ENCODE data around the gene FKTN. TPM values are rescaled to one million over a fixed set of nuclear protein-coding genes. Genes with fewer than 3 reads are reported as not detected.
A peak's percentile ranks its signal among the peaks of the same experiment; 100 is the strongest.

FKTN gene
- total RNA-seq (2022) (8.6 and 11.8 TPM in 2 replicates), Bru-seq, nascent RNA (percentile 58 among the genes with signal in this experiment), BruChase-seq, experiment 1, labeled RNA remaining after a 6-hour chase (percentile 61 among the genes with signal in this experiment), BruChase-seq, experiment 2, labeled RNA remaining after a 2-hour chase (percentile 50 among the genes with signal in this experiment)
- long read RNA-seq, full-length matches to known transcripts, result 3 of 5 reads
- long read RNA-seq, partial matches to known transcripts, result 0 of 5 reads
- long read RNA-seq, other reads (novel, unspliced or antisense), result 2 of 5 reads

GRCh38 chr9:105557804-105558610 is at the start of gene FKTN:
Gene FKTN, plus strand, starts transcription at chr9:105558131. Its CDS starts 16,902 bp downstream, at chr9:105575033.
- CTCF ChIA-PET, result interaction anchor here (0.5 kb wide), 1 partner anchor 661 kb away, joined by 4 read pairs; no protein-coding TSS in a partner anchor
- Mint-ChIP-seq H3K9me3 (ENCODE audit: low read depth, unreplicated experiment) (peaks cover 13% of the 10 kb centered on the region), H3K36me3 (ENCODE audit: insufficient read depth, unreplicated experiment) (peaks cover 15% of the 10 kb centered on the region), H3K27ac (ENCODE audit: unreplicated experiment) (peak within 1 kb of the TSS; percentile 67), H3K27me3 (ENCODE audit: unreplicated experiment) (no peaks in the 10 kb centered on the region), H3K4me3 (ENCODE audit: low read depth, unreplicated experiment) (peak within 1 kb of the TSS; percentile 83), H3K4me1 (ENCODE audit: low read depth, unreplicated experiment) (peaks cover 9% of the 10 kb centered on the region)
- peak; percentile 74 for DNase-seq
- BruUV-seq (replicated peaks), result no TSS peak
- TF ChIP-seq CTCF (IDR thresholded peaks at IDR 0.05; ENCODE audit: unreplicated experiment), result no peak
- intact Hi-C loops (cut with micrococcal nuclease; ENCODE audit: unreplicated experiment), result no loop called here

- H3K4me1 Mint-ChIP-seq (ENCODE audit: low read depth, unreplicated experiment), result no peaks in the 10 kb centered on the region
- H3K4me3 Mint-ChIP-seq (ENCODE audit: low read depth, unreplicated experiment), result no peak overlapping the region
- CTCF ChIA-PET, result no interaction called here
- TF ChIP-seq CTCF (IDR thresholded peaks at IDR 0.05; ENCODE audit: unreplicated experiment), result no peak
- H3K9me3 Mint-ChIP-seq (ENCODE audit: low read depth, unreplicated experiment), result no peaks in the 10 kb centered on the region
- no peaks in the 10 kb centered on the region for H3K36me3 Mint-ChIP-seq (ENCODE audit: insufficient read depth, unreplicated experiment)
- DNase-seq, result no peak
- no peaks in the 10 kb centered on the region for H3K27me3 Mint-ChIP-seq (ENCODE audit: unreplicated experiment)
- intact Hi-C loops (cut with micrococcal nuclease; ENCODE audit: unreplicated experiment), result no loop called here
- no peak overlapping the region for H3K27ac Mint-ChIP-seq (ENCODE audit: unreplicated experiment)
- BruUV-seq (replicated peaks), result no TSS peak
These were observed 49.4 kb upstream of the FKTN start for GRCh38 chr9:105508530-105508929.

GRCh38 chr9:105510024-105510423 is 47.9 kb upstream of the FKTN start:
- no TSS peak for BruUV-seq (replicated peaks)
- Mint-ChIP-seq H3K4me1 (ENCODE audit: low read depth, unreplicated experiment) (no peaks in the 10 kb centered on the region), H3K27me3 (ENCODE audit: unreplicated experiment) (no peaks in the 10 kb centered on the region), H3K9me3 (ENCODE audit: low read depth, unreplicated experiment) (peaks cover 3% of the 10 kb centered on the region), H3K36me3 (ENCODE audit: insufficient read depth, unreplicated experiment) (no peaks in the 10 kb centered on the region), H3K27ac (ENCODE audit: unreplicated experiment) (no peak overlapping the region), H3K4me3 (ENCODE audit: low read depth, unreplicated experiment) (no peak overlapping the region)
- intact Hi-C loops (cut with micrococcal nuclease; ENCODE audit: unreplicated experiment), result no loop called here
- TF ChIP-seq CTCF (IDR thresholded peaks at IDR 0.05; ENCODE audit: unreplicated experiment), result no peak
- CTCF ChIA-PET, result no interaction called here
- no peak for DNase-seq

GRCh38 chr9:105511446-105511845 is 46.5 kb upstream of the FKTN start:
- no peak for TF ChIP-seq CTCF (IDR thresholded peaks at IDR 0.05; ENCODE audit: unreplicated experiment)
- no peaks in the 10 kb centered on the region for H3K27me3 Mint-ChIP-seq (ENCODE audit: unreplicated experiment)
- DNase-seq, result no peak
- H3K9me3 Mint-ChIP-seq (ENCODE audit: low read depth, unreplicated experiment), result peaks cover 3% of the 10 kb centered on the region
- no peaks in the 10 kb centered on the region for H3K36me3 Mint-ChIP-seq (ENCODE audit: insufficient read depth, unreplicated experiment)
- BruUV-seq (replicated peaks), result no TSS peak
- H3K4me3 Mint-ChIP-seq (ENCODE audit: low read depth, unreplicated experiment), result no peak overlapping the region
- H3K4me1 Mint-ChIP-seq (ENCODE audit: low read depth, unreplicated experiment), result no peaks in the 10 kb centered on the region
- H3K27ac Mint-ChIP-seq (ENCODE audit: unreplicated experiment), result no peak overlapping the region
- intact Hi-C loops (cut with micrococcal nuclease; ENCODE audit: unreplicated experiment), result no loop called here
- CTCF ChIA-PET, result no interaction called here
